ENCODE data around the gene IQCM.

DNA sequence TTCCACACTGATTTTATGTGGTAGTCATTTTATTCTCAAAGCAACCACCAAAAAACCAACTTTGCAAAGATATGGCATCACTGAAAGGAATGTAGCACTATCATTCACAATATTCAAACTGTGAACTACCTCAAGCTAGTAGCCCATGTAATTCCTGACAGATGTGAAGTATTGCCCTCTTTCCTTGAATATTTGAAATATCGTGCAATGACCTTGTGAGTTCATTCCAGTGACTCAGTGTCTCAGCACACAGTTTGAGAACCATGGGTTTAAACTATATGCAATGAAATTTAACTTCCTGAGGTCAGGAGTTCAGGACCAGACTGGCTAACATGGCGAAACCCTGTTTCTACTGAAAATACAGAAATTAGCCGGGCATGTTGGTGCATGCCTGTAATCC lies 20.9 kb upstream of the IQCM start:
- no peak for TF ChIP-seq POLR2AphosphoS5 (IDR thresholded peaks at IDR 0.05; ENCODE audit: low read depth, low read length)
- no peak for TF ChIP-seq POLR2A (IDR thresholded peaks at IDR 0.05; ENCODE audit: low read depth, low read length)
- TF ChIP-seq POU2F2 (IDR thresholded peaks at IDR 0.05; ENCODE audit: low read depth, low read length), result no peak
- no peak for TF ChIP-seq PAX5 (IDR thresholded peaks at IDR 0.05; ENCODE audit: insufficient read depth, low read length, severe bottlenecking)
- no peak for TF ChIP-seq TAF1 (IDR thresholded peaks at IDR 0.05; ENCODE audit: low read depth, low read length)
- no peak for TF ChIP-seq SPI1 (IDR thresholded peaks at IDR 0.05; ENCODE audit: low read depth, low read length)
